K562 (cell line): Measurements from ENCODE around the gene HINT3. TPM values are rescaled to one million over a fixed set of nuclear protein-coding genes. Genes with fewer than 3 reads are reported as not detected.
A peak's percentile ranks its signal among the peaks of the same experiment; 100 is the strongest.

Experiments
- ATAC-seq: fragments of 200-7000 bp; cut with Tn5 transposase; 3 replicates; pipeline ENCODE4 v1.9.1; 2020; ENCODE audit warnings: moderate library complexity
- BruUV-seq: library from RNA; stranded (reverse); fragments of 400-500 nt; replicated peaks from 2 replicates; lab custom pipeline; 2021; lab: Mats Ljungman, UMichigan
- CTCF ChIA-PET: fragments of 300-600 bp; formaldehyde crosslinking; extraction: SDS; loops from one replicate; lab custom pipeline; 2021; ENCODE audit warnings: low intra/inter-chr PET ratio; lab: Yijun Ruan, JAX
- POLR2A ChIA-PET: fragments of 300-600, 350-650 bp; sonication (Branson Sonifier 250); formaldehyde crosslinking; extraction: SDS; loops from one replicate; lab custom pipeline; 2021; ENCODE audit warnings: antibody characterized with exemption, inconsistent platforms; lab: Yijun Ruan, JAX
- DNase-seq, 4 experiments: peaks; one replicate each; pipeline versions ENCODE4 v3.0.0 to v3.0.0-alpha.2; 2011 to 2018; ENCODE audit warnings: low spot score in 3 of 4, mixed read lengths in 3 of 4; ENCODE audit errors: extremely low read depth in 1 of 4
- FAIRE-seq: peaks from 2 replicates; lab custom pipeline; 2011; peaks lifted over from hg19 to GRCh38; lab: Jason Lieb, UNC
- H2AFZ ChIP-seq: 2 replicates; pipeline ENCODE4 v1.6.0; 2011; ENCODE audit warnings: low read depth, low read length, control low read depth, inconsistent platforms
- H3K27ac ChIP-seq: fragments of 200-600 bp; 3 replicates; pipeline ENCODE4 v1.8.0; 2011; ENCODE audit warnings: low read depth, mild to moderate bottlenecking, control low read depth, inconsistent platforms, low read length, moderate library complexity, mixed read lengths; ENCODE audit errors: extremely low read depth
- H3K27me3 ChIP-seq, 2 experiments: fragments of 300-600 bp in 1 of 2; 2 replicates in 1 of 2; 3 replicates in 1 of 2; pipeline versions ENCODE4 v1.6.0 to v1.8.0; 2011; ENCODE audit warnings: inconsistent platforms in 2 of 2, low read length in 2 of 2, mild to moderate bottlenecking in 1 of 2, mixed read lengths in 1 of 2, moderate library complexity in 1 of 2; ENCODE audit not compliant: control insufficient read depth in 2 of 2, insufficient read depth in 2 of 2
- H3K36me3 ChIP-seq: fragments of 300-600 bp; 3 replicates; pipeline ENCODE4 v1.8.0; 2011; ENCODE audit warnings: mild to moderate bottlenecking, low read length, inconsistent platforms; ENCODE audit not compliant: control insufficient read depth, insufficient read depth
- H3K4me1 ChIP-seq, 2 experiments: fragments of 200-600 bp in 1 of 2; replicated peaks in 1 of 2; 2 replicates in 1 of 2; 3 replicates in 1 of 2; pipeline versions ENCODE4 v1.5.1 to v1.8.0; 2011; ENCODE audit warnings: inconsistent platforms in 2 of 2, low read length in 2 of 2, mild to moderate bottlenecking in 1 of 2, mixed read lengths in 1 of 2, moderate library complexity in 1 of 2; ENCODE audit not compliant: control insufficient read depth in 2 of 2, insufficient read depth in 2 of 2
- H3K4me2 ChIP-seq: 2 replicates; pipeline ENCODE4 v1.6.1; 2011; ENCODE audit warnings: low read length, control low read depth, inconsistent platforms, mixed read lengths; ENCODE audit not compliant: insufficient read depth
- H3K4me3 ChIP-seq: fragments of 200-600 bp; sonication (generic), shearing (Covaris generic); 2 replicates; pipeline ENCODE4 v1.5.1; 2016; ENCODE audit warnings: control low read depth, inconsistent platforms
- H3K79me2 ChIP-seq: fragments of 200-600 bp; 3 replicates; pipeline ENCODE4 v1.8.0; 2011; ENCODE audit warnings: low read length, inconsistent platforms; ENCODE audit not compliant: control insufficient read depth, insufficient read depth
- H3K9ac ChIP-seq, 2 experiments: 2 replicates each; pipeline versions ENCODE4 v1.6.0 to v1.6.1; 2011; ENCODE audit warnings: low read depth in 2 of 2, low read length in 2 of 2, control low read depth in 1 of 2, inconsistent platforms in 1 of 2, mild to moderate bottlenecking in 1 of 2, mixed read lengths in 1 of 2; ENCODE audit not compliant: insufficient read depth in 1 of 2
- H3K9me1 ChIP-seq: one replicate; pipeline ENCODE4 v1.6.0; 2011; ENCODE audit warnings: inconsistent platforms, mild to moderate bottlenecking, low read length, moderate library complexity; ENCODE audit not compliant: control insufficient read depth, insufficient read depth
- H3K9me3 ChIP-seq: replicated peaks from 2 replicates; pipeline ENCODE4 v1.5.1; 2011; ENCODE audit warnings: low read depth, low read length, inconsistent platforms; ENCODE audit not compliant: control insufficient read depth, insufficient read depth
- H4K20me1 ChIP-seq: replicated peaks from 2 replicates; pipeline ENCODE4 v1.6.1; 2011; ENCODE audit warnings: low read length, inconsistent platforms, mixed read lengths; ENCODE audit not compliant: control insufficient read depth, insufficient read depth
- CUX1 ChIP-seq: fragments of 200-800 bp; sonication (Bioruptor generic); IDR thresholded peaks from 2 replicates; pipeline ENCODE4 v1.6.1; 2016; ENCODE audit warnings: missing genetic modification characterization, missing compliant biosample characterization
- HDAC1 ChIP-seq, 2 experiments: fragments of 450-650 bp; IDR thresholded peaks; 2 replicates each; pipeline ENCODE4 v1.6.1; 2016 to 2017; ENCODE audit warnings: inconsistent platforms in 1 of 2, mild to moderate bottlenecking in 1 of 2, moderate library complexity in 1 of 2
- HDGF ChIP-seq: fragments of 450-650 bp; IDR thresholded peaks from 2 replicates; pipeline ENCODE4 v1.6.1; 2016
- JUNB ChIP-seq: fragments of 450-650 bp; formaldehyde crosslinking; conservative IDR thresholded peaks from 2 replicates; pipeline ENCODE4 v1.4.0; 2020; ENCODE audit warnings: mild to moderate bottlenecking
- KAT7 ChIP-seq: sonication (generic); formaldehyde crosslinking; IDR thresholded peaks from 2 replicates; pipeline ENCODE4 v1.8.0; 2022; ENCODE audit warnings: missing genetic modification reagents, mild to moderate bottlenecking, borderline replicate concordance
- NCOA4 ChIP-seq: fragments of 450-650 bp; IDR thresholded peaks from 2 replicates; pipeline ENCODE4 v1.6.1; 2018; ENCODE audit warnings: mild to moderate bottlenecking; ENCODE audit not compliant: partially characterized antibody
- NFXL1 ChIP-seq: fragments of 450-650 bp; formaldehyde crosslinking; IDR thresholded peaks from 2 replicates; pipeline ENCODE4 v1.4.0; 2021; ENCODE audit warnings: mild to moderate bottlenecking
- POLR2G ChIP-seq: fragments of 200-400 bp; formaldehyde crosslinking; IDR thresholded peaks from 2 replicates; pipeline ENCODE4 v1.6.1; 2017; ENCODE audit warnings: low read depth, mild to moderate bottlenecking, antibody characterized with exemption, low read length, moderate library complexity
- POLR2H ChIP-seq: IDR thresholded peaks from 2 replicates; pipeline ENCODE4 v1.6.1; 2016; ENCODE audit warnings: missing genetic modification characterization, low read depth, mild to moderate bottlenecking, control low read depth, missing compliant biosample characterization, moderate library complexity
- POU5F1 ChIP-seq: fragments of 150-350 bp; IDR thresholded peaks from 2 replicates; pipeline ENCODE4 v1.6.1; 2014; ENCODE audit warnings: borderline replicate concordance, low read length, low read depth, mild to moderate bottlenecking; ENCODE audit not compliant: partially characterized antibody
- PTTG1 ChIP-seq: fragments of 450-650 bp; IDR thresholded peaks from 2 replicates; pipeline ENCODE4 v1.6.1; 2016; ENCODE audit warnings: low read depth, mild to moderate bottlenecking, missing genetic modification characterization, missing compliant biosample characterization
- SOX6 ChIP-seq: fragments of 450-650 bp; IDR thresholded peaks from 2 replicates; pipeline ENCODE4 v1.6.1; 2014; ENCODE audit warnings: mild to moderate bottlenecking
- TAF7 ChIP-seq: fragments of 450-650 bp; IDR thresholded peaks from 2 replicates; pipeline ENCODE4 v1.6.1; 2016; ENCODE audit warnings: missing genetic modification characterization, missing compliant biosample characterization
- ZBTB34 ChIP-seq: fragments of 250-450 bp; sonication (Bioruptor Pico); IDR thresholded peaks from 2 replicates; pipeline ENCODE4 v1.8.0; 2021; ENCODE audit warnings: mild to moderate bottlenecking, moderate library complexity
- ZFPM2 ChIP-seq: fragments of 250-450 bp; sonication (Bioruptor Pico); IDR thresholded peaks from 2 replicates; pipeline ENCODE4 v1.5.1; 2022; ENCODE audit warnings: mild to moderate bottlenecking
- ZNF511 ChIP-seq: sonication (generic); formaldehyde crosslinking; IDR thresholded peaks from 2 replicates; pipeline ENCODE4 v1.8.0; 2022; ENCODE audit warnings: mild to moderate bottlenecking, missing genetic modification reagents
- ZNF778 ChIP-seq: fragments of 450-650 bp; formaldehyde crosslinking; IDR thresholded peaks from 2 replicates; pipeline ENCODE4 v1.4.0; 2020; ENCODE audit warnings: mild to moderate bottlenecking, moderate library complexity
- WGBS: fragments of 100-300 bp; shearing (Covaris generic); methylation state at CpG from one replicate; pipeline ENCODE4 v1.1.6; 2016; ENCODE audit warnings: low coverage, mixed read lengths; ENCODE audit not compliant: insufficient coverage; ENCODE audit errors: missing lambda C conversion rate; 5-methylcytosine and 5-hydroxymethylcytosine counted together
- in situ Hi-C: fragments of 300-500 bp; cut with MboI; formaldehyde crosslinking; loops from 4 replicates; pipeline ENCODE4 v1.15.0; 2018; ENCODE audit warnings: inconsistent platforms, mixed read lengths
- intact Hi-C: fragments of 100-400 bp; cut with micrococcal nuclease; formaldehyde crosslinking; loops from 2 replicates; pipeline ENCODE4 v1.14.2; 2022
- polyA plus RNA-seq, 8 experiments: library from polyadenylated mRNA; depleted of rRNA in 4 of 8; stranded (reverse) in 5 of 8; unstranded in 3 of 8; fragments of >200 nt; fragmentation: Nextera tagmentation in 2 of 8; fragmentation: Illumina TruSeq in 1 of 8; extraction: Ambion mirVana in 2 of 8; extraction: Trizol in 1 of 8; gene quantifications; 2 replicates each; pipeline versions ENCODE4 v1.2.1 to v1.2.3, GENCODE V29; 2011 to 2014; ENCODE audit warnings: inconsistent platforms in 1 of 8, missing spikeins in 1 of 8
- total RNA-seq, 7 experiments: library from RNA; depleted of rRNA in 6 of 7; stranded (reverse); fragments of >200 nt in 6 of 7; fragmentation: Illumina TruSeq in 2 of 7; extraction: Trizol in 2 of 7; gene quantifications; 2 replicates each; pipeline versions ENCODE4 v1.2.1 to v1.2.3, GENCODE V29; 2011 to 2021; ENCODE audit warnings: low replicate concordance in 1 of 7

Gene HINT3
- total and polyA plus RNA-seq, 9 of the 15 experiments (the other 6 are each of a cell fraction or from before 2014, with no cell fraction given) = 1.4 to 16.6 (median 10.8) TPM

GRCh38 chr6:125919618-125920017 lies 37.0 kb upstream of the HINT3 start:
- peaks cover under 1% of the 10 kb centered on the region; the same call in 1 of the 3 replicates for H3K79me2 ChIP-seq
- FAIRE-seq (no peak), ATAC-seq (no peak), DNase-seq (no peak)
- H3K9me3 ChIP-seq = no peaks in the 10 kb centered on the region
- H3K4me3 ChIP-seq = no peak overlapping the region
- no peaks in the 10 kb centered on the region for H3K9me1 ChIP-seq
- H3K4me1 ChIP-seq = peaks cover 8 to 22% of the 10 kb centered on the region in 2 experiments
- H3K27ac ChIP-seq = peak overlapping the region; percentile 40; the same call in 1 of the 3 replicates
- H2AFZ ChIP-seq = no peak overlapping the region
- no peak overlapping the region for H3K9ac ChIP-seq
- H3K4me2 ChIP-seq = no peak overlapping the region
- in situ Hi-C loops = no loop called here
- ChIA-PET CTCF (no interaction called here), POLR2A (interaction anchor here (0.8 to 2.0 kb wide), 4 partner anchors 9 to 66 kb away, joined by 3 to 6 read pairs (median 4); partner anchors contain the start of gene TRMT11)
- H3K27me3 ChIP-seq = no peaks in the 10 kb centered on the region
- intact Hi-C loops = no loop called here
- H3K36me3 ChIP-seq = peaks cover 57% of the 10 kb centered on the region
- no peaks in the 10 kb centered on the region for H4K20me1 ChIP-seq
- TF ChIP-seq SOX6 (no peak), NFXL1 (CRISPR knock-in tag) (no peak), CUX1 (CRISPR knock-in tag) (no peak), ZNF511 (CRISPR knock-in tag) (no peak), JUNB (no peak), ZFPM2 (CRISPR knock-in tag) (no peak), HDGF (no peak), POU5F1 (no peak), POLR2H (tag) (peak; percentile 40; the same call in 1 of the 2 replicates), ZNF778 (no peak), TAF7 (tag) (no peak), PTTG1 (0 out of 2 replicates have a peak, but pooled peaks have one; percentile 22), NCOA4 (no peak), KAT7 (CRISPR knock-in tag) (peak; percentile 29; the same call in 1 of the 2 replicates), POLR2G (no peak), HDAC1 (IDR thresholded peaks at IDR 0.05) (no peak), ZBTB34 (no peak)
- TSS peak; percentile 51 for BruUV-seq
- WGBS = 84% methylated on average over 3 of the region's 3 CpGs
